ENCODE results near the gene NEU4. TPM values are rescaled to one million over a fixed set of nuclear protein-coding genes. Genes with fewer than 3 reads are reported as not detected.

The NEU4 gene
- total RNA-seq, 2 donors from 2014 or later = 1.2 TPM

GRCh38 chr2:241793385-241793784 is 15.6 kb upstream of the NEU4 start:
- no peak overlapping the region for H3K27ac ChIP-seq (ENCODE audit: low read depth, low read length)
- H3K27me3 ChIP-seq (ENCODE audit: control insufficient read depth, insufficient read depth, low read length, poor library complexity, severe bottlenecking) = no peaks in the 10 kb centered on the region
- no peak for DNase-seq
- no peaks in the 10 kb centered on the region for H3K4me1 ChIP-seq (ENCODE audit: control insufficient read depth, insufficient read depth, low read length)
- WGBS, 2 experiments (ENCODE audit: insufficient coverage in 1 of 2, insufficient read length in 1 of 2) = 85 to 91% methylated on average over 5 of the region's 5 CpGs
- H3K4me1 Mint-ChIP-seq = peaks cover 9% of the 10 kb centered on the region
- no peaks in the 10 kb centered on the region for H3K36me3 Mint-ChIP-seq (ENCODE audit: low read depth)
- no peak overlapping the region for H3K27ac Mint-ChIP-seq
- peaks cover 44% of the 10 kb centered on the region for H3K9me3 Mint-ChIP-seq
- H3K9me3 ChIP-seq (ENCODE audit: control insufficient read depth, low read length) = peaks cover 33% of the 10 kb centered on the region
- TF ChIP-seq CTCF (conservative IDR thresholded peaks at IDR 0.05) = no peak
- H3K36me3 ChIP-seq (ENCODE audit: control insufficient read depth, insufficient read depth, low read length) = no peaks in the 10 kb centered on the region
- H3K27me3 Mint-ChIP-seq (ENCODE audit: insufficient read depth) = peaks cover 8% of the 10 kb centered on the region
- H3K4me3 ChIP-seq (ENCODE audit: low read length) = no peak overlapping the region
- no peak overlapping the region for H3K4me3 Mint-ChIP-seq
- no peak overlapping the region for H3K9ac ChIP-seq (ENCODE audit: extremely low read depth, low read length, poor library complexity, severe bottlenecking)

- no peak overlapping the region for H3K27ac ChIP-seq (ENCODE audit: low read depth, low read length)
- H3K4me3 ChIP-seq (ENCODE audit: low read length) = no peak overlapping the region
- H3K27me3 ChIP-seq (ENCODE audit: control insufficient read depth, insufficient read depth, low read length, poor library complexity, severe bottlenecking) = no peaks in the 10 kb centered on the region
- H3K9me3 Mint-ChIP-seq = peaks cover 34% of the 10 kb centered on the region
- H3K9ac ChIP-seq (ENCODE audit: extremely low read depth, low read length, poor library complexity, severe bottlenecking) = no peak overlapping the region
- peaks cover 8% of the 10 kb centered on the region for H3K27me3 Mint-ChIP-seq (ENCODE audit: insufficient read depth)
- H3K4me3 Mint-ChIP-seq = no peak overlapping the region
- no peaks in the 10 kb centered on the region for H3K36me3 Mint-ChIP-seq (ENCODE audit: low read depth)
- TF ChIP-seq CTCF (conservative IDR thresholded peaks at IDR 0.05) = no peak
- H3K36me3 ChIP-seq (ENCODE audit: control insufficient read depth, insufficient read depth, low read length) = no peaks in the 10 kb centered on the region
- no peak overlapping the region for H3K27ac Mint-ChIP-seq
- whole genome bisulfite sequencing, 2 experiments (ENCODE audit: insufficient coverage in 1 of 2, insufficient read length in 1 of 2) = 89 to 91% methylated on average over 8 to 10 of the region's 10 CpGs
- DNase-seq = no peak
- H3K9me3 ChIP-seq (ENCODE audit: control insufficient read depth, low read length) = peaks cover 25% of the 10 kb centered on the region
- no peaks in the 10 kb centered on the region for H3K4me1 ChIP-seq (ENCODE audit: control insufficient read depth, insufficient read depth, low read length)
- peaks cover 9% of the 10 kb centered on the region for H3K4me1 Mint-ChIP-seq
These were observed 14.7 kb upstream of the NEU4 start for GRCh38 chr2:241794250-241794823.

- H3K9me3 Mint-ChIP-seq = peaks cover 26% of the 10 kb centered on the region
- H3K4me3 Mint-ChIP-seq = no peak overlapping the region
- Histone ChIP-seq H3K9me3 (ENCODE audit: control insufficient read depth, low read length) (peaks cover 15% of the 10 kb centered on the region), H3K4me3 (ENCODE audit: low read length) (no peak overlapping the region), H3K27ac (ENCODE audit: low read depth, low read length) (no peak overlapping the region), H3K27me3 (ENCODE audit: control insufficient read depth, insufficient read depth, low read length, poor library complexity, severe bottlenecking) (no peaks in the 10 kb centered on the region), H3K4me1 (ENCODE audit: control insufficient read depth, insufficient read depth, low read length) (no peaks in the 10 kb centered on the region), H3K9ac (ENCODE audit: extremely low read depth, low read length, poor library complexity, severe bottlenecking) (no peak overlapping the region), H3K36me3 (ENCODE audit: control insufficient read depth, insufficient read depth, low read length) (no peaks in the 10 kb centered on the region)
- peaks cover 9% of the 10 kb centered on the region for H3K4me1 Mint-ChIP-seq
- H3K36me3 Mint-ChIP-seq (ENCODE audit: low read depth) = no peaks in the 10 kb centered on the region
- no peak overlapping the region for H3K27ac Mint-ChIP-seq
- WGBS, 2 experiments (ENCODE audit: insufficient coverage in 1 of 2, insufficient read length in 1 of 2) = 90 to 92% methylated on average over 18 to 31 of the region's 31 CpGs
- TF ChIP-seq CTCF (conservative IDR thresholded peaks at IDR 0.05) = no peak
- DNase-seq = no peak
- peaks cover 8% of the 10 kb centered on the region for H3K27me3 Mint-ChIP-seq (ENCODE audit: insufficient read depth)
These were observed 13.7 kb upstream of the NEU4 start for GRCh38 chr2:241795021-241795999.

All from endodermal cell (in vitro differentiated cells).